HG03139 (cell line): ENCODE results near the gene ZNF254.
A peak's percentile ranks its signal among the peaks of the same experiment; 100 is the strongest.
"Not testable (repeated sequence)": the region's sequence is repeated elsewhere in the genome, so short reads cannot be mapped to it uniquely, and the experiment has no call there.

Experiments
- ATAC-seq: cut with Tn5 transposase; IDR thresholded peaks from one replicate; pipeline ENCODE4 v1.9.1; 2021; ENCODE audit not compliant: unreplicated experiment

ZNF254 gene

GRCh38 chr19:24086974-24087595 lies at the start of gene ZNF254:
Gene ZNF254 (plus strand): TSS chr19:24087187. CDS start chr19:24087308, 121 bp downstream.
- peak; percentile 99 for ATAC-seq

- no peak for ATAC-seq
These were observed 46.4 kb upstream of the ZNF254 start for GRCh38 chr19:24040621-24041020.

GRCh38 chr19:24041326-24041725 lies 45.7 kb upstream of the ZNF254 start:
- not testable (repeated sequence) for ATAC-seq

DNA sequence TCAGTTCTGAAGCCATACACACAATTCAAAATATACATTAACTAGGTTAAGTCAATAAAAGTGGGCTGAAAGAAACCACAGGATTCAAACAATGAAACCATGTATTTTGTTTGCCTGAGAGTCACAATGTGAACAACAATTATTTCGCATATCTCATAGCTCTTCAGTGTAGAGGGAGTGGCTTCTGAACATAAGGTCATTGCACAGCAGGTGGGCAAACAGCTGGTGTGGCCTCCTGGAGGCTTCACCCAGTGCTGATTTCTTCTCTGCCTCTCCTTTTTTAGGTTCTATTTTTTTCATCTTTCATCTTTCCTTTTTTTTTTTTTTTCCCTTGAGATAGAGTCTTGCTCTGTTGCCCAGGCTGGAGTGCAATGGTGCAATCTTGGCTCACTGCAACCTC lies 40.4 kb upstream of the ZNF254 start:
- no peak for ATAC-seq

DNA sequence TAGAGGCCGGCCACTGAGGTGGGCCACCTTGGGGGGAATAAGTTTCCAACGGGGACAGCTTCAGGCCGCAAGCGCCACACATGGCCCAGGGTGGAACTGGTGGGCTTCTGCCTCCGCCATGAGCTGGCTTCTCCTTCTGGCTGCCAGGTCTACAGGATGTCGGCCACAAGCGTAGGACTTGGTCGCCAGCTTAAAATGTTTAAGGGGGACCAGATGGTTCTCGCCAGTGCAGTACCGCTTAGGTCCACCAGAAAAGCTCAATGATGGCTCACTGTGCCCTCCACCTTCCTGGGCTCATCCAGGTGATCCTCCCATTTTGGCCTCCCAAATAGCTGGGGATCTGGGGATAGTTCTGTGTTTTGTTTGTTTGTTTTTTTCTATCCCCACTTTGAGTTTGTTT lies 38.7 kb upstream of the ZNF254 start:
- no peak for ATAC-seq

- ATAC-seq = no peak
These were observed 37.5 kb upstream of the ZNF254 start for GRCh38 chr19:24049537-24049936.

DNA sequence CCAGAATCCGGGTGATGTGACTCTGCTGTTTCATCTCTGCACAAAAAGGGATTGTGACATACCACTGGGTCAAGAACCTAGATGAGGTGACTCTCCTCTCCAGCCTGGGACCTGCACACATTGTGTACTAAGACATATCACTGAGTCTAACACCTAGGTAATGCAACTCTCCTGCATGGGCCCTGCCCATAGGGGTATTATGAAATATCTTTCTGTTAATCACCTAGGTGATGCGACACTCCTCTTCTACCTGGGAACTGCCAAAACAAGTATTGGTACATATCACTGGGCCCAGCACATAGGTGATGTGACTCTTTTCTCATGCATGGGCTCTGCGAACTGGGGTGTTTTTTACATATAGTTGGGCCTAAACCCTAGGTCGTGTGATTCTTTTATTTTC lies 35.5 kb upstream of the ZNF254 start:
- no peak for ATAC-seq

DNA sequence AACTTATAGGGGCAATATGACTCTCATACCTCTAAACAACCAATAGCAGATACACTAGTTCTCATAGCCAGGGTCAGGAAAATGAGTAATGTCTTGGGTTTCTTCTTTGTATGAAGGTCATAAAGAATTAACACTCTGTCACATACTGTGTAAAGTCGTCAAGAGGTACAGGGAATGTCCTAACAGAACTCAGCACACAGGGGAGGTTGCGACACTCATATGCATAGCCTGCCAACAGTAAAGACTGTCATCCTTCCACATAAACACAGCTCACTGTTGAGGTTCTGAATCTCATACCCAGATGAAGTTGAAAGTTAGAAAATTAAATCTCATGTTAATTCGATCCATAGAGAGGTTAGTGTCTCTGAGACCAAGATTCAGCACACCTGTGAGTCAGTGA lies 34.2 kb upstream of the ZNF254 start:
- ATAC-seq = no peak

- ATAC-seq = no peak
These were observed 33.4 kb upstream of the ZNF254 start for GRCh38 chr19:24053601-24054000.

GRCh38 chr19:24054044-24054935 lies 32.7 kb upstream of the ZNF254 start:
- no peak for ATAC-seq

GRCh38 chr19:24055548-24055947 lies 31.4 kb upstream of the ZNF254 start:
- no peak for ATAC-seq

GRCh38 chr19:24057144-24057543 lies 29.8 kb upstream of the ZNF254 start:
- no peak for ATAC-seq

- ATAC-seq = no peak
These were observed 27.3 kb upstream of the ZNF254 start for GRCh38 chr19:24059563-24060295.

DNA sequence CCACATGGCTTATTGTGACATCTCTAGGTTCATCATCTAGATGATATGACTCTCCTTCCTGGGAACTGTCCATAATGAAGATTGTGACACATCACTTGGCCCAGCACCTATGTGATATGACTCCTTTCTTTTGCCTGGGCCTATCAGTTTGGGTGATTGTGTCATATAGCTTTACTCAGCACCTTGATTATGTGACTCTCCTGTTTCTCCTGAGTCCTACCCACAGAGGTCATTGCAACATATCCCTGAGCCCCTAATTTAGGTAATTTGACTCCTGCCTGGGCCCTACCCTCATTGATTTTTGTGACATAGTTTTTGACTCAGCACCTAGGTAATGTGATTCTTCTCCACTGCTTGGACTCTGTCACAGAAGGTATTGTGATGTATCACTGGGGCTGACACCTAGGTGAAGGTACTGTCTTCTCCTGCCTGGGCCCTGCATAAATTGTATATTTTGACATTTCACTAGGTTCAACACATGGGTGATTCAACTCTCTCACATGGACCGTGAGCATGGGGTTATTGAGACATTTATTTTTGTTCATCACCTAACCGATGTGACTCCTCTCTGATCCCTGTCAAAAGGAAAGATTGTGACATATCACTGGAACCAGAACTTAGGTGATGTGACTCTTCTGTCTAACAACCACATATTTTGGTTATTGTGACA lies 26.2 kb upstream of the ZNF254 start:
- ATAC-seq = no peak

- no peak for ATAC-seq
These were observed 24.8 kb upstream of the ZNF254 start for GRCh38 chr19:24062190-24062589.

DNA sequence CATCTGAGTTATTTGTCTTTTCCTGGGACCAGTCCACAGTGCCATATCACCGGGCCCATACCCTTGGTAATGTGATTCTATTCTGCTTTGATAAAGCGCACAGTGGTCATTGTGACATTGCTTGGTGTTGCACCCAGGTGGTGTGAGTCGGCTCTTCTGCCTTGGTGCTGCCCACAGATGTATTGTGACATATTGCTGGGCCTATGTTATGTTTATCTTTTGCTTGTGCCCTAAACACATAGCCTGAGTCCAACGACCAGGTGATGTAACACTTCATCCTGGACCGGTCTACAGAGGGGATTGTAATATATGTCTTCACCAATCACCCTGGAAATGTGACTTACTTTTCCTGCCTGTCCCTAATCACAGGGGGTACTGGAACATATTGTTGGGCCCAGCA lies 23.7 kb upstream of the ZNF254 start:
- ATAC-seq = no peak

DNA sequence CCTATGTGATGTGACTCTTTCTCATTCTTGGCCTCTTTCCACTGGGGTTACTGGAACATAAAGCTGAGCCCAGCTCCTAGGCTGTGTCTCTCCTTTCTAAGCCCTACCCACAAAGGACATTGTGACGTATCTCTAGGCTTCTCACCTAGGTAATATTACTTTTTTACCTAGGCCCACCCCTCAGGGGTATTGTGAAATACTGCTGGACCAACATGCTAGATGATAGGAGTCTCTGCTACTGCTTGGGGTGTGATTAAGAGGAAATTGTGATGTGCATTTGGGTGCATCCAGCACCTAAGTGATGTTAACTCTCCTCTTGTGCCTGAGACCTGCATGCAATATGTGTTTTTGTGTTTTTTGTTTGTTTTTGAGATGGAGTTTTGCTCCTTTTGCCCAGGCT lies 22.8 kb upstream of the ZNF254 start:
- no peak for ATAC-seq

- ATAC-seq = no peak
These were observed 21.7 kb upstream of the ZNF254 start for GRCh38 chr19:24065243-24065642.

- no peak for ATAC-seq
These were observed 21.0 kb upstream of the ZNF254 start for GRCh38 chr19:24065865-24066604.

GRCh38 chr19:24069905-24070657 lies 16.9 kb upstream of the ZNF254 start:
- ATAC-seq = no peak
